ENCODE data around the gene ZER1.

GRCh38 chr9:128790536-128790935 lies 18.8 kb upstream of the ZER1 start:
- TF ChIP-seq ZNF274 (IDR thresholded peaks at IDR 0.05; ENCODE audit: borderline replicate concordance, extremely low read depth, low read length) (no peak), CTCF (IDR thresholded peaks at IDR 0.05; ENCODE audit: control extremely low read depth in 1 of 3, insufficient read depth in 1 of 3, low read depth in 1 of 3, low read length in 3 of 3) (no peak), CHD2 (IDR thresholded peaks at IDR 0.05; ENCODE audit: low read length) (no peak), POLR2A (IDR thresholded peaks at IDR 0.05; ENCODE audit: control extremely low read depth in 1 of 2, low read depth in 2 of 2, low read length in 2 of 2) (no peak), TAF1 (IDR thresholded peaks at IDR 0.05; ENCODE audit: low read depth, low read length) (no peak), CREB1 (IDR thresholded peaks at IDR 0.05) (no peak), EZH2 (IDR thresholded peaks at IDR 0.05; ENCODE audit: low read depth, low read length, severe bottlenecking) (no peak), JUND (IDR thresholded peaks at IDR 0.05; ENCODE audit: low read length) (no peak), RBBP5 (IDR thresholded peaks at IDR 0.05; ENCODE audit: borderline replicate concordance, low read depth, low read length) (no peak), CEBPB (IDR thresholded peaks at IDR 0.05; ENCODE audit: low read depth, low read length) (no peak), SIN3A (conservative IDR thresholded peaks at IDR 0.05 in 1 of 2, IDR thresholded peaks at IDR 0.05 in 1 of 2; ENCODE audit: low read depth in 1 of 2, low read length in 2 of 2) (no peak), ATF3 (IDR thresholded peaks at IDR 0.05; ENCODE audit: insufficient read depth, low read depth, low read length) (no peak)
